G401 (cell line): Measurements from ENCODE around the gene PRSS57. TPM values are rescaled to one million over a fixed set of nuclear protein-coding genes. Genes with fewer than 3 reads are reported as not detected.
"Not testable (repeated sequence)": the region's sequence is repeated elsewhere in the genome, so short reads cannot be mapped to it uniquely, and the experiment has no call there.

ENCODE experiments used
- DNase-seq: peaks from one replicate; pipeline ENCODE4 v3.0.0-alpha.2; 2015; ENCODE audit warnings: low spot score
- in situ Hi-C: cut with HindIII; loops from 2 replicates; pipeline ENCODE4 v1.10.0; 2016; ENCODE audit warnings: low sequenced_read_pairs, mixed read lengths
- total RNA-seq: library from RNA; depleted of rRNA; stranded (reverse); fragments of >200 nt; shearing (Covaris generic); gene quantifications from 2 replicates; pipeline ENCODE4 v1.2.3, GENCODE V29; 2014

PRSS57 gene
- total RNA-seq, 1 experiment from 2014 or later = not detected

GRCh38 chr19:677601-678436 is 17.4 kb downstream of the PRSS57 start:
- no peak for DNase-seq
- in situ Hi-C loops = no loop called here

- in situ Hi-C loops = no loop called here
- no peak for DNase-seq
These were observed 18.1 kb downstream of the PRSS57 start for GRCh38 chr19:677201-677600.

GRCh38 chr19:676339-677105 is 18.7 kb downstream of the PRSS57 start, which contains the start of gene FSTL3:
Gene FSTL3 (plus strand): TSS chr19:676392. CDS start chr19:676424, 32 bp downstream.
- in situ Hi-C loops = no loop called here
- no peak for DNase-seq

- in situ Hi-C loops = no loop called here
- DNase-seq = no peak
These were observed 19.3 kb downstream of the PRSS57 start for GRCh38 chr19:676007-676338.

- no peak for DNase-seq
- in situ Hi-C loops = no loop called here
These were observed 20.7 kb downstream of the PRSS57 start for GRCh38 chr19:674282-675151.

GRCh38 chr19:670609-671075 is 24.6 kb downstream of the PRSS57 start:
- in situ Hi-C loops = no loop called here
- DNase-seq = no peak

- in situ Hi-C loops, DNase-seq: not testable (repeated sequence)
These were observed 26.4 kb downstream of the PRSS57 start for GRCh38 chr19:668675-669434.

- DNase-seq, in situ Hi-C loops: not testable (repeated sequence)
These were observed 28.2 kb downstream of the PRSS57 start for GRCh38 chr19:666985-667573.

- DNase-seq = peak; percentile 80
- in situ Hi-C loops = no loop called here
These were observed 30.3 kb downstream of the PRSS57 start for GRCh38 chr19:664913-665443.

GRCh38 chr19:663682-664117 is 31.6 kb downstream of the PRSS57 start:
- in situ Hi-C loops = no loop called here
- no peak for DNase-seq

GRCh38 chr19:662962-663681 is 32.1 kb downstream of the PRSS57 start, which contains the start of gene RNF126:
Gene RNF126 (minus strand): TSS chr19:663214. CDS start chr19:663121, 93 bp downstream.
- in situ Hi-C loops = no loop called here
- peak; percentile 89 for DNase-seq

GRCh38 chr19:662207-662961 is 32.9 kb downstream of the PRSS57 start:
- DNase-seq = no peak
- in situ Hi-C loops = no loop called here

GRCh38 chr19:661427-662196 is 33.6 kb downstream of the PRSS57 start:
- in situ Hi-C loops = no loop called here
- DNase-seq = no peak

- in situ Hi-C loops = no loop called here
- DNase-seq = no peak
These were observed 34.3 kb downstream of the PRSS57 start for GRCh38 chr19:660793-661426.
